Measurements from ENCODE around the gene TBC1D19.

TBC1D19 gene

GRCh38 chr4:26731351-26732035 lies 147.6 kb downstream of the TBC1D19 start:
- Histone ChIP-seq H3K4me2 (ENCODE audit: low read depth, low read length, poor library complexity, severe bottlenecking) (no peak overlapping the region), H2AFZ (ENCODE audit: low read length) (no peak overlapping the region), H3K36me3 (ENCODE audit: insufficient read depth, low read length) (no peaks in the 10 kb centered on the region), H3K9ac (ENCODE audit: low read depth, low read length, poor library complexity, severe bottlenecking) (no peak overlapping the region), H3F3A (ENCODE audit: low read depth) (no peaks in the 10 kb centered on the region), H3K79me2 (ENCODE audit: insufficient read depth, low read length) (no peaks in the 10 kb centered on the region), H4K20me1 (ENCODE audit: insufficient read depth, low read length, poor library complexity, severe bottlenecking) (no peaks in the 10 kb centered on the region), H3K9me2 (replicated peaks; ENCODE audit: low read depth, low read length) (no peaks in the 10 kb centered on the region), H3K4me3 (ENCODE audit: low read length, poor library complexity, severe bottlenecking) (no peak overlapping the region), H3K27me3 (ENCODE audit: insufficient read depth, low read length, poor library complexity, severe bottlenecking) (no peaks in the 10 kb centered on the region), H3K4me1 (ENCODE audit: insufficient read depth, low read length, poor library complexity, severe bottlenecking) (no peaks in the 10 kb centered on the region), H3K9me3 (ENCODE audit: insufficient read depth, low read depth, low read length) (no peaks in the 10 kb centered on the region)
- TF ChIP-seq CTCF (conservative IDR thresholded peaks at IDR 0.05; ENCODE audit: low read length): no peak

GRCh38 chr4:26732356-26732755 lies 148.5 kb downstream of the TBC1D19 start:
- no peaks in the 10 kb centered on the region for H4K20me1 ChIP-seq (ENCODE audit: insufficient read depth, low read length, poor library complexity, severe bottlenecking)
- H3K4me1 ChIP-seq (ENCODE audit: insufficient read depth, low read length, poor library complexity, severe bottlenecking): no peaks in the 10 kb centered on the region
- H3K4me2 ChIP-seq (ENCODE audit: low read depth, low read length, poor library complexity, severe bottlenecking): no peak overlapping the region
- H3K36me3 ChIP-seq (ENCODE audit: insufficient read depth, low read length): no peaks in the 10 kb centered on the region
- H3K9me3 ChIP-seq (ENCODE audit: insufficient read depth, low read depth, low read length): no peaks in the 10 kb centered on the region
- H3K79me2 ChIP-seq (ENCODE audit: insufficient read depth, low read length): no peaks in the 10 kb centered on the region
- no peaks in the 10 kb centered on the region for H3K27me3 ChIP-seq (ENCODE audit: insufficient read depth, low read length, poor library complexity, severe bottlenecking)
- H3F3A ChIP-seq (ENCODE audit: low read depth): no peaks in the 10 kb centered on the region
- no peak overlapping the region for H2AFZ ChIP-seq (ENCODE audit: low read length)
- no peak overlapping the region for H3K9ac ChIP-seq (ENCODE audit: low read depth, low read length, poor library complexity, severe bottlenecking)
- no peaks in the 10 kb centered on the region for H3K9me2 ChIP-seq (replicated peaks; ENCODE audit: low read depth, low read length)
- no peak overlapping the region for H3K4me3 ChIP-seq (ENCODE audit: low read length, poor library complexity, severe bottlenecking)
- TF ChIP-seq EZH2phosphoT487 (IDR thresholded peaks at IDR 0.05; ENCODE audit: borderline replicate concordance): no peak
- TF ChIP-seq CTCF (conservative IDR thresholded peaks at IDR 0.05; ENCODE audit: low read length): no peak

DNA sequence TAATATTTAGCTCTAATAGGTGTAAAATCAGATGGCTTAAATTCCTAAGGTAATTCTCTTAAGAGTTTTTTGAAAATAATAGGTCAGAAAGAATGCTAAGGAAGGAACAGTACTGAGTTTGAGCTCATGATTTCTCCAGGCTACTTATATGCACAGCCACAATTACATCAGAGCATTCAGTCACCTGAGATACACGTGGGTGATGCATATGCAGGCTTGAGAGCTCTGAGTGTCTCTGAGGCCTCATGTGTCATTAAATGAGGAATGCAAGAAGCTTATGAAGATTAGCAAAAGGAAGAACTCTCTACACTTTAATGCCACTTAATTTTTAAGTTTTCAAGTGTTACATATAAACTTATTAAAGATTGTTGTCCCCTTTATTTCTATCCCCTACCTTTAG lies 152.7 kb downstream of the TBC1D19 start:
- Histone ChIP-seq H3F3A (ENCODE audit: low read depth) (no peaks in the 10 kb centered on the region), H4K20me1 (ENCODE audit: insufficient read depth, low read length, poor library complexity, severe bottlenecking) (no peaks in the 10 kb centered on the region), H3K27me3 (ENCODE audit: insufficient read depth, low read length, poor library complexity, severe bottlenecking) (no peaks in the 10 kb centered on the region), H3K9me3 (ENCODE audit: insufficient read depth, low read depth, low read length) (no peaks in the 10 kb centered on the region), H3K9ac (ENCODE audit: low read depth, low read length, poor library complexity, severe bottlenecking) (no peak overlapping the region), H2AFZ (ENCODE audit: low read length) (no peak overlapping the region), H3K79me2 (ENCODE audit: insufficient read depth, low read length) (no peaks in the 10 kb centered on the region), H3K4me2 (ENCODE audit: low read depth, low read length, poor library complexity, severe bottlenecking) (no peak overlapping the region), H3K9me2 (replicated peaks; ENCODE audit: low read depth, low read length) (no peaks in the 10 kb centered on the region), H3K36me3 (ENCODE audit: insufficient read depth, low read length) (no peaks in the 10 kb centered on the region), H3K4me1 (ENCODE audit: insufficient read depth, low read length, poor library complexity, severe bottlenecking) (no peaks in the 10 kb centered on the region), H3K4me3 (ENCODE audit: low read length, poor library complexity, severe bottlenecking) (no peak overlapping the region)
- TF ChIP-seq CTCF (conservative IDR thresholded peaks at IDR 0.05; ENCODE audit: low read length) (no peak), EZH2phosphoT487 (IDR thresholded peaks at IDR 0.05; ENCODE audit: borderline replicate concordance) (no peak)

Data from Loucy (cell line).